Uterus (tissue), 4 donors: ENCODE measurements around the gene SH3RF3. TPM values are rescaled to one million over a fixed set of nuclear protein-coding genes. Genes with fewer than 3 reads are reported as not detected.

ENCODE experiments used
- DNase-seq, 2 donors: peaks; one replicate each; pipeline ENCODE4 v3.0.0-alpha.2; 2019 to 2020
- H3K27ac ChIP-seq, 2 donors: fragments of 200-600 bp; sonication (generic); 1 replicate in 1 of 2; 2 replicates in 1 of 2; pipeline ENCODE4 v1.5.1; 2016 to 2018
- H3K27me3 ChIP-seq, 2 donors: fragments of 200-600 bp; sonication (generic); one replicate each; pipeline ENCODE4 v1.5.1; 2018 to 2019; ENCODE audit warnings: control low read depth in 1 of 2
- H3K36me3 ChIP-seq, 2 donors: fragments of 200-600 bp; sonication (generic); one replicate each; pipeline ENCODE4 v1.5.1; 2019; ENCODE audit warnings: control low read depth in 1 of 2
- H3K4me1 ChIP-seq, 2 donors: fragments of 200-600 bp; sonication (generic); one replicate each; pipeline ENCODE4 v1.5.1; 2018 to 2019; ENCODE audit warnings: control low read depth in 1 of 2
- H3K4me3 ChIP-seq, 2 donors: fragments of 200-600 bp; sonication (generic); 1 replicate in 1 of 2; 2 replicates in 1 of 2; pipeline ENCODE4 v1.5.1; 2018 to 2019; ENCODE audit warnings: mild to moderate bottlenecking in 1 of 2
- H3K9me3 ChIP-seq, 2 donors: fragments of 200-600 bp; sonication (generic); one replicate each; pipeline ENCODE4 v1.5.1; 2019; ENCODE audit warnings: control low read depth in 1 of 2
- CTCF ChIP-seq, 4 experiments: fragments of 200-600 bp in 2 of 4; fragments of 450-650 bp in 2 of 4; sonication (generic) in 2 of 4; IDR thresholded peaks; one replicate each; pipeline ENCODE4 v1.5.1; 2016 to 2019; ENCODE audit warnings: antibody characterized with exemption in 4 of 4, mild to moderate bottlenecking in 2 of 4, moderate library complexity in 1 of 4
- POLR2A ChIP-seq, 2 donors: fragments of 450-650 bp; IDR thresholded peaks; one replicate each; pipeline ENCODE4 v1.6.1; 2016; ENCODE audit warnings: antibody characterized with exemption in 2 of 2, mild to moderate bottlenecking in 1 of 2, moderate library complexity in 1 of 2
- intact Hi-C: fragments of 100-400 bp; cut with DNase I; formaldehyde crosslinking; loops from one replicate; pipeline ENCODE4 v1.15.1; 2023; ENCODE audit warnings: low total_unique reads
- total RNA-seq, 4 donors: library from RNA; depleted of rRNA in 3 of 4; stranded (reverse); fragments of >200 nt in 3 of 4; gene quantifications; one replicate each; pipeline versions ENCODE4 v1.1.0 to v1.2.4, GENCODE V29; 2014 to 2023
- donor health status: DM: yes; HTN: yes; CAD: no.

SH3RF3 gene
- total RNA-seq, 4 donors from 2014 or later, result 5.1 to 10.2 (median 8.7) TPM; not detected in 1

- TF ChIP-seq POLR2A (IDR thresholded peaks at IDR 0.05) (no peak), CTCF (IDR thresholded peaks at IDR 0.05) (no peak)
- H3K4me3 ChIP-seq, result no peak overlapping the region
- H3K9me3 ChIP-seq, result no peaks in the 10 kb centered on the region
- no peaks in the 10 kb centered on the region for H3K27me3 ChIP-seq
- DNase-seq, result no peak
- no peak overlapping the region for H3K27ac ChIP-seq
- intact Hi-C loops, result no loop called here
- peaks cover 0 to 7% of the 10 kb centered on the region in 2 donors for H3K4me1 ChIP-seq
- H3K36me3 ChIP-seq, result no peaks in the 10 kb centered on the region
These were observed 203.9 kb downstream of the SH3RF3 start for GRCh38 chr2:109332880-109333279.

GRCh38 chr2:109333414-109334210 lies 204.6 kb downstream of the SH3RF3 start:
- DNase-seq, result no peak
- H3K27ac ChIP-seq, result no peak overlapping the region
- intact Hi-C loops, result no loop called here
- no peaks in the 10 kb centered on the region for H3K9me3 ChIP-seq
- H3K4me3 ChIP-seq, result no peak overlapping the region
- H3K36me3 ChIP-seq, result no peaks in the 10 kb centered on the region
- H3K27me3 ChIP-seq, result no peaks in the 10 kb centered on the region
- H3K4me1 ChIP-seq, result peaks cover 0 to 7% of the 10 kb centered on the region in 2 donors
- TF ChIP-seq CTCF (IDR thresholded peaks at IDR 0.05) (peak in 1 of 4 experiments; percentile 8), POLR2A (IDR thresholded peaks at IDR 0.05) (no peak)

- H3K27me3 ChIP-seq, result no peaks in the 10 kb centered on the region
- H3K4me3 ChIP-seq, result no peak overlapping the region
- TF ChIP-seq POLR2A (IDR thresholded peaks at IDR 0.05) (no peak), CTCF (IDR thresholded peaks at IDR 0.05) (no peak)
- DNase-seq, result no peak
- H3K9me3 ChIP-seq, result no peaks in the 10 kb centered on the region
- H3K27ac ChIP-seq, result no peak overlapping the region
- peaks cover 0 to 7% of the 10 kb centered on the region in 2 donors for H3K4me1 ChIP-seq
- H3K36me3 ChIP-seq, result no peaks in the 10 kb centered on the region
- intact Hi-C loops, result no loop called here
These were observed 206.7 kb downstream of the SH3RF3 start for GRCh38 chr2:109335631-109336176.

- Histone ChIP-seq H3K27ac (no peak overlapping the region), H3K4me1 (peaks cover 0 to 7% of the 10 kb centered on the region in 2 donors), H3K27me3 (no peaks in the 10 kb centered on the region), H3K9me3 (no peaks in the 10 kb centered on the region), H3K4me3 (no peak overlapping the region), H3K36me3 (no peaks in the 10 kb centered on the region)
- TF ChIP-seq CTCF (IDR thresholded peaks at IDR 0.05), result no peak
- TF ChIP-seq POLR2A (IDR thresholded peaks at IDR 0.05), result no peak
- intact Hi-C loops, result no loop called here
- no peak for DNase-seq
These were observed 207.3 kb downstream of the SH3RF3 start for GRCh38 chr2:109336296-109336695.

- Histone ChIP-seq H3K36me3 (no peaks in the 10 kb centered on the region), H3K4me3 (no peak overlapping the region), H3K27ac (no peak overlapping the region), H3K9me3 (no peaks in the 10 kb centered on the region), H3K4me1 (peaks cover 0 to 2% of the 10 kb centered on the region in 2 donors), H3K27me3 (no peaks in the 10 kb centered on the region)
- TF ChIP-seq CTCF (IDR thresholded peaks at IDR 0.05), result no peak
- TF ChIP-seq POLR2A (IDR thresholded peaks at IDR 0.05), result no peak
- DNase-seq, result no peak
- intact Hi-C loops, result no loop called here
These were observed 208.2 kb downstream of the SH3RF3 start for GRCh38 chr2:109337221-109337620.
